Heart left ventricle (tissue), 13 donors: ENCODE measurements around the gene ATAD1.

Source experiments
- POLR2A ChIP-seq, 2 donors: fragments of 450-650 bp; IDR thresholded peaks; one replicate each; pipeline ENCODE4 v1.6.1; 2017; ENCODE audit warnings: antibody characterized with exemption in 2 of 2, mild to moderate bottlenecking in 2 of 2, moderate library complexity in 2 of 2
- TF ChIP-seq, protein P1 (sequence below), 12 donors: fragments of 200-600 bp; sonication (generic) in 4 of 12; IDR thresholded peaks; one replicate each; pipeline versions ENCODE4 v1.5.0 to v1.8.0; 2018 to 2022; ENCODE audit warnings: antibody characterized with exemption in 12 of 12, mild to moderate bottlenecking in 5 of 12
- donor health status: ischemic (EF 13 %, LVEDD 7.1; RV severe dilation, severe dysfunction).
- donor health status: DM: no; HTN: yes; CAD: no.
- donor health status: DM: no; HTN: no; CAD: no.
- donor health status: ischemic (EF 25% LVEDD 6.9; RV normal size, moderate dysfunction).
- donor health status: ischemic (EF 25% LVEDD 5.7; RV mildly dilated, moderate dysfunction).
- donor health status: ischemic (EF 35%, LVEDD 5.7; RV mildly dilated, moderate dysfunction).
- donor health status: nonischemic (EF 11% LVEDD 7.7; RV severe dilation, severe dysfunction).
- donor health status: DM: yes; HTN: yes; CAD: no.
- donor health status: PGD.
- donor health status: ischemic (EF 29% LVEDD 5.4; RV normal size, mild dysfunction).
- donor health status: nonischemic (EF 23%, LVEDD 6.1; RV moderate dilation, normal function).

DNA sequence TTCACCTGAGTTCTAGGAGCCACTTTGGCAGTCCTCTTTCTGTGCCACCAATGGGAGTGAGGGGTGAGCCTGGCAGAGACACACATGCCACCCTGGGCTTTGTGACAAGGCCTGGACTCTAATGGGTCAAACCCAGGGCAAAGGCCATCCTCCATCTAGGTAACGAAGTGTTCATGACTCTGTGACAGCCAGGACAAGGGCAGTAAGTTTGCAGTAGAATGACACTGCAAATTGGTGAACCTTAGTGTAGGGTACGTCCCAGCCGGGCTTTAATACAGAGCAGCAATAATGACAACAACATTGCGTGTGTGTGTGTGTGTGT lies 115.1 kb downstream of the ATAD1 start:
- TF ChIP-seq, protein P1, sequence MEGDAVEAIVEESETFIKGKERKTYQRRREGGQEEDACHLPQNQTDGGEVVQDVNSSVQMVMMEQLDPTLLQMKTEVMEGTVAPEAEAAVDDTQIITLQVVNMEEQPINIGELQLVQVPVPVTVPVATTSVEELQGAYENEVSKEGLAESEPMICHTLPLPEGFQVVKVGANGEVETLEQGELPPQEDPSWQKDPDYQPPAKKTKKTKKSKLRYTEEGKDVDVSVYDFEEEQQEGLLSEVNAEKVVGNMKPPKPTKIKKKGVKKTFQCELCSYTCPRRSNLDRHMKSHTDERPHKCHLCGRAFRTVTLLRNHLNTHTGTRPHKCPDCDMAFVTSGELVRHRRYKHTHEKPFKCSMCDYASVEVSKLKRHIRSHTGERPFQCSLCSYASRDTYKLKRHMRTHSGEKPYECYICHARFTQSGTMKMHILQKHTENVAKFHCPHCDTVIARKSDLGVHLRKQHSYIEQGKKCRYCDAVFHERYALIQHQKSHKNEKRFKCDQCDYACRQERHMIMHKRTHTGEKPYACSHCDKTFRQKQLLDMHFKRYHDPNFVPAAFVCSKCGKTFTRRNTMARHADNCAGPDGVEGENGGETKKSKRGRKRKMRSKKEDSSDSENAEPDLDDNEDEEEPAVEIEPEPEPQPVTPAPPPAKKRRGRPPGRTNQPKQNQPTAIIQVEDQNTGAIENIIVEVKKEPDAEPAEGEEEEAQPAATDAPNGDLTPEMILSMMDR (IDR thresholded peaks at IDR 0.05), result no peak
- no peak for TF ChIP-seq POLR2A (IDR thresholded peaks at IDR 0.05)
